Measurements from ENCODE around the gene SLC34A3. TPM values are rescaled to one million over a fixed set of nuclear protein-coding genes. Genes with fewer than 3 reads are reported as not detected.
"Not testable (repeated sequence)": the region's sequence is repeated elsewhere in the genome, so short reads cannot be mapped to it uniquely, and the experiment has no call there.

Gene SLC34A3
- polyA plus RNA-seq, 3 donors, result 0.04 to 0.06 TPM; not detected in 1

DNA sequence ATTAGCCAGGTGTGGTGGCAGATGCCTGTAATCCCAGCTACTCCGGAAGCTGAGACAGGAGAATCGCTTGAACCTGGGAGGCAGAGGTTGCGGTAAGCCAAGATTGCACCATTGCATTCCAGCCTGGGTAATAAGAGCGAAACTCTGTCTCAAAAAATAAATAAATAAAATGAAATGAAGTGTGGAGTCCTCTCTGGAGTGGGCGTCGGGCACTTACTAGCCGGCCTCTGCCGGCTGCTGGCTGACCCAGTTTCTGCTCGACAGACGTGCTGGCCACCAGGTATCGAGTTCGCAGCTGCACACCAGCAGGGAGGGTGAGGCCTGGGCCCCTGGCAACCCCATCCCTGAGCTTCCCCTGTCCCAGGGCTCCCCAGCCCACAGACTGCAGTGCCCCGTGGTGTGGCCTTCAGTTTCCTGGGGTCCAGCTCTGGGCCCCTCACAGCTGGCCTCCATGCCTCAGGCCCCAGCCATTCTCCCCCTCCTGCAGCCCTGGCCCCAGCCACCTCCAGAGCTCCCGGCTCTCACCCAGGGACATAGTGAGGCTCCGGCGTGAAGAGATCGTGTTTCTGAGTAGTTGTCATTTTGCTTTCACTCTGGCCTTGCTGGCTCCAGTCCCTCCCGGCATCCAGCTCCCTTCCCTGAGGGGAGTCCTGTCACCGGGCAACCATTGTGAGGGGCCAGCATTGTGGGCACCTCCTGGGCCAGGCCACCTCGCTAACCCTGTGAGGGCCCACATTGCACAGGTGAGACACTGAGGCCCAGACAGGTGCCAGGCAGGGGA is 16.6 kb downstream of the SLC34A3 start:
- 75 to 84% (median 77%) methylated on average over 20 of the region's 20 CpGs for WGBS, 3 donors
- no peak overlapping the region for H3K27ac ChIP-seq (ENCODE audit: low read depth, low read length)

GRCh38 chr9:137247916-137248175 is 17.1 kb downstream of the SLC34A3 start:
- no peak overlapping the region for H3K27ac ChIP-seq (ENCODE audit: low read depth, low read length)
- WGBS, 3 donors, result 83 to 93% (median 88%) methylated on average over 6 of the region's 6 CpGs

DNA sequence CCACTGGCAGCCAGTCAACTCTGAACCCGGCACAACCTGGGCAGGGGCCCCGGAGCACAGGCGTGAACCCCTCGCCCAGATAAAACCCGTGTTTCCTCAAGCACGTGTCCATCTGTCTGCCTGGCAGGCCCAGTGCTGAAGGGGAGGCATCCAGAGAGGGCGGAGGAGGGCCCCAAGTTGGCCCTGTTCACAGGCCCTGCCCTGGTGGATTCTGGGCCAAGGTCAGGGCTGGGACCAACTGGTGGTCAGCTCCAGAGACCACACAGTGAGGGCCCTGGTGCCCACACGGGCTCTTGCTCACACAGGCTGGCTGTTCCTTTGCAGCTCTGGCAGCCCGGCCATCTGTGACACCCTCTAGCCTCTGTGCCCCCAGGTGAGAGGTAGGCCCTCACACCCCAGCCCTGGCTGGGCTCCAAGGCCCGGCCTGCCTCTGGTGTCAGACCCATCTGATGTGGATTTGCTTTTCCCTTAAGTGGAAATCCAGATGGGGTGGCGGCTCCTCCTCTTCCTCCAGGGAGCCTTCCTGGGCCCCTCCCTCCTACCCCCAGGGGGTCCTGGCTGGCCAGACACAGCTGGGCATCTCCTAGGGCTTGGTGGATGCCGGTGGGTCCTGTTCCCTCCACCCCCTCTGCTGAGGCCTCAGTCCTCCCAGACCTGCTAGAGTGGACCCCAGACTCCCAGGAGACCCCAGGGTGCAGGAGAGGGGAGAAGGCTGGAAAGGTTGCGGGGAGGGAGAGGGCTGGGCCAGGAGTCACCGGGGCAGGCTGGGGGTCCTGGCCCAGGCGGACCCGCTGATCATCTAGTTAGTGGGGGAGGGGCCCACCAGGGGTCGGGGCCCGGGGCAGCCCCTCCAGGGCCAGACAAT is 19.9 kb downstream of the SLC34A3 start:
- 53 to 64% (median 61%) methylated on average over 12 to 18 of the region's 18 CpGs for WGBS, 3 donors
- H3K27ac ChIP-seq (ENCODE audit: low read depth, low read length), result no peak overlapping the region

DNA sequence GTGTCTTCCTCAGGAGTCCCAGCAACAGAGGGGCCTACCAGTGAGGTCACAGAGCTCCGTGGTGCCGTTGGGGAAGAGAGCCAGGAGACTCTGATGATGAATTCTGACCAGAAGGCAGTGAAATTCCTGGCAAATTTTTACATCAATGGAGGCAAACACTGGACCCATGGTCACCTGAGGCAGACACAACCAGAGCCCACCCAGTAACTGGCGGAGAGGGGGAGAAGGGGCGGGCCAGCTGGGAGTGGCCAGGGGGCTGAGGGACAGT is 20.4 kb downstream of the SLC34A3 start, which contains the start of gene STPG3:
STPG3 (plus strand) TSS at position 93 of the 268 bp plus-strand sequence; CDS start at position 94, 1 bp downstream.
- H3K27ac ChIP-seq (ENCODE audit: low read depth, low read length), result no peak within 1 kb of the TSS
- WGBS, 3 donors, result 50 to 74% (median 53%) methylated on average over 2 to 4 of the region's 4 CpGs

GRCh38 chr9:137251490-137252268 is 21.0 kb downstream of the SLC34A3 start:
- WGBS, 3 donors, result 84 to 95% (median 88%) methylated on average over 18 to 22 of the region's 22 CpGs
- no peak overlapping the region for H3K27ac ChIP-seq (ENCODE audit: low read depth, low read length)

- H3K27ac ChIP-seq (ENCODE audit: low read depth, low read length), result no peak overlapping the region
- WGBS, 3 donors, result 77 to 91% (median 90%) methylated on average over 30 to 35 of the region's 35 CpGs
Observed at GRCh38 chr9:137252555-137253506, 22.1 kb downstream of the SLC34A3 start.

DNA sequence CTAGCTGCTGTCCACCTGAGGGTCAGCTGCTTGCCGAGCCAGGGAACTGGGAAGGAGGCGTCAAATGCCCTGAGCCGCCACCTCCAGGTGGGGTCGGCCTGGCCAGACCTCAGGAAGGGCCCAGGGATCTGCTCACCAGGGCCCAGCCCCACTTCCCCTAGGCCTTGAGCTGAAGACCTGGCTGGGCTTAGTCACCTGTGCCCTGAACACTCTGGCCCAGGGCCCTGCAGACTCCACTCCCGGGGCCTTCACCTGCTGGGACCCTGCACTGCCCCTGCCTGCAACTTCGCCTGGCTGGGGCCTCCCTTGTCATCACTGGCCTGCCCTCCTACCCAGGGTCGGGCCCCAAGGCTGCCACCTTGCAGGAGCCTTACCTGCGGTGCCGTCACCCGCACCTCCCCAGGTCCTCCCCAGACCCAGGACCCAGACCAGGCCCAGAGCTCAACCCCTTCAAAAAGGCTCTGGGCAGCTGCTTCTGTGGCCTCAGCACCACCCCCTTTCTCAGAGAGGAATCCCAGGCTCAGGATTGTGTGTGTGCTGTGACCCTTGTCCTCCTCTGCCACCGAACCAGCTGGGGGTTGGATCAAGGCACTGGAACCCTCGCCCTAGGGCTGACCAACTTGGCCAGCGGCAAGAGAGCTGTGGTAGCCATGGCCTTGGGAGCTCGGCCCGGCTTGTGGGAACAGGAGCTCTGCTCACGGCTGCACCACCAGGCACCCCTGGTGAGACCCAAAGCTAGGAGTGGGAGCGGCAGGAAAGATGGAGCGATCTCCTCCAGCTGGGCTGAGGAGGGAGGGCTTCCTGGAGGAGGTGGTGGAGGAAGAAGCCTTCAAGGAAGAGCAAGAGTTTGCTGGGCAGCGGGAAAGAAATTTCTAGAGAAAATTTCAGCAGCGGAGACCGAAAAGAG is 23.3 kb downstream of the SLC34A3 start:
- WGBS, 3 donors, result 34 to 76% (median 66%) methylated on average over 21 of the region's 21 CpGs
- H3K27ac ChIP-seq (ENCODE audit: low read depth, low read length), result no peak overlapping the region

DNA sequence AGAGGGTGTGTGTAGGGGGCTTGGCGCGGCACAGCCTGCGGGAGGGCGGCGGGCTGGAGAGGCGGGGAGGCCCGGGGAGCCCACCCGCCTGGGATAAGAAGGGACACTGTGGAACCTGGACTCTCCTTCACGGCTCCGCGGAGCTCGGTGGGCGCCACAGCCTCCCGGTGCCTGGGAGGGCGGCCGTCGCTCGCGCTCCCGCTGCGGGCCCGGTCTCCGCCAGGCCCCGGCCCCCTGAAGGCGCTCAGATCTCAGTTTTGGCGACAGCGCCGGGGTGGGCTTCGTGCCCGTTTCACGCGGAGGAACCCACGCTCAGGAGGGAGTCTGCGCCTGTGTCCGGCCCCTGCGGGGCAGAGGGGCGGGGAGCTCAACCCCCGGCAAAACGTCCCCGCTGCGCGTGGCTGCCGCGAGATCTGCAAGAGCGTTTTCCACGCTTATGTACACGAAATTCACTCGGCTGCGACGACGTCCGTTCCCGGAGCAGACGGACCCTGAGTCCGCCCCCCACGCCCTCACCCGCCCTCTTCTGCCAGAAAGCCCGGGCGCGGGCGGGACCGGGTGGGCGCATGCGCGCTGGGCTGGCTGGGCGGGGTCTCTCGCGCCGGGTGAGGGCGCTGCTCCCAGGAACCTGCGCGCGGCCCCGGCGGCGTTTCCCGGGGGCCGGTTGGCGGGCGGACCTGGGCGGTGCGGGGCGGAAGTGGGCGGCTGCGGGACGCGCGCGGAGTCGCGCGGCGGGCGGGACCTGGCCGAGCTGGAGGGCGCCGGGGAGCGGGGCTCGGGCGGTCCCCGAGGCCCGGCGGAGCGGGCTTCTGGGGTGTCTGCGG is 24.1 kb downstream of the SLC34A3 start, which contains the start of gene NELFB:
NELFB (plus strand) TSS at position 704 of the 824 bp plus-strand sequence.
- 1 to 2% (median 2%) methylated on average over 89 to 105 of the region's 105 CpGs for WGBS, 3 donors
- H3K27ac ChIP-seq (ENCODE audit: low read depth, low read length), result no peak within 1 kb of the TSS

GRCh38 chr9:137255448-137256114 is 24.9 kb downstream of the SLC34A3 start:
- no peak overlapping the region for H3K27ac ChIP-seq (ENCODE audit: low read depth, low read length)
- WGBS, 3 donors, result 1 to 4% (median 2%) methylated on average over 40 to 51 of the region's 51 CpGs

- H3K27ac ChIP-seq (ENCODE audit: low read depth, low read length), result no peak overlapping the region
- 75 to 83% (median 75%) methylated on average over 15 of the region's 15 CpGs for WGBS, 3 donors
Observed at GRCh38 chr9:137256362-137256761, 25.7 kb downstream of the SLC34A3 start.

- no peak overlapping the region for H3K27ac ChIP-seq (ENCODE audit: low read depth, low read length)
- WGBS, 3 donors, result 88 to 94% (median 89%) methylated on average over 15 of the region's 15 CpGs
Observed at GRCh38 chr9:137256856-137257255, 26.2 kb downstream of the SLC34A3 start.

DNA sequence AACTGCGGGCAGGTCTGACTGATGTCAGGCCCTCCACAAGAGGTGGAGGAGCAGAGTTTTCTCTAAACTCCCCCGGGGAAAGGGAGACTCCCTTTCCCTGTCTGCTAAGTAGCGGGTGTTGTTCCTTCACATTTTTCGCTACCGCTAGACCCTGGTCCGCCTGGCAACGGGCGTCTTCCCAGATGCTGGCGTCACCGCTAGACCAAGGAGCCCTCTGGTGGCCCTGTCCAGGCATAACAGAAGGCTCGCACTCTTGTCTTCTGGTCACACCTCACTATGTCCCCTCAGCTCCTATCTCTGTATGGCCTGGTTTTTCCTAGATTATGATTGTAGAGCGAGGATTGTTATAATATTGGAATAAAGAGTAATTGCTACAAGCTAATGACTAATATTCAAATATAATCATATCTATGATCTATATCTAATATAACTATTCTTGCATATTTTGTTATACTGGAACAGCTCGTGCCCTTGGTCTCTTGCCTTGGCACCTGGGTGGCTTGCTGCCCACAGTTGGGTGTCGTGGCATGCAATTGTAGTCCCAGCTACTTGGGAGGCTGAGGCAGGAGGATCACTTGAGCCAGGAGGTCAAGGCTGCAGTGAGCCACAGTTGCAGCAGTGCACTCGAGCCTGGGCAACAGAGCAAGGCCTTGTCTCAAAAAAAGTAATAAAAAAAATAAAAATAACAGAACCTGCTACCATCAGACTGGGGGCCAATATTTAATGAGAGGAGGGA is 31.6 kb downstream of the SLC34A3 start:
- H3K27ac ChIP-seq (ENCODE audit: low read depth, low read length), result not testable (repeated sequence)
- WGBS, 3 donors, result 30 to 53% (median 40%) methylated on average over 14 of the region's 15 CpGs

DNA sequence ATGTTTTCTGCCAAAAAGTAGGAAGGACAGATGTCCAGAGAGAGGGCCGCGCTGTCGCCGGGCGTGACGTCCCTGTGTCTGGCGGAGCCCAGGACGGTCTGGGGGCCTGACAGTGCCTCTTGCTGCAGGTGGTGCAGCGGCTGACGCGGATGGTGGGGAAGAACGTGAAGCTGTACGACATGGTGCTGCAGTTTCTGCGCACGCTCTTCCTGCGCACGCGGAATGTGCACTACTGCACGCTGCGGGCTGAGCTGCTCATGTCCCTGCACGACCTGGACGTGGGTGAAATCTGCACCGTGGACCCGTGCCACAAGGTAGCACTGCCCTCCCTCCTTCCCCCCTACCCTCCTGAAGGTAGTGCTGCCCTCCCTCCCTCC is 32.2 kb downstream of the SLC34A3 start:
- 87 to 95% (median 88%) methylated on average over 24 of the region's 24 CpGs for WGBS, 3 donors
- H3K27ac ChIP-seq (ENCODE audit: low read depth, low read length), result no peak overlapping the region

- WGBS, 3 donors, result 77 to 86% (median 78%) methylated on average over 9 to 10 of the region's 10 CpGs
- H3K27ac ChIP-seq (ENCODE audit: low read depth, low read length), result no peak overlapping the region
Observed at GRCh38 chr9:137263506-137263905, 32.8 kb downstream of the SLC34A3 start.

- WGBS, 3 donors, result 93 to 97% (median 95%) methylated on average over 22 of the region's 22 CpGs
- no peak overlapping the region for H3K27ac ChIP-seq (ENCODE audit: low read depth, low read length)
Observed at GRCh38 chr9:137264067-137264466, 33.4 kb downstream of the SLC34A3 start.
